Hematopoietic multipotent progenitor cell (in vitro differentiated cells): ENCODE data around the gene TMOD1. TPM values are rescaled to one million over a fixed set of nuclear protein-coding genes. Genes with fewer than 3 reads are reported as not detected.

ENCODE experiments used
- DNase-seq, 3 donors: peaks; one replicate each; pipeline ENCODE4 v3.0.0-alpha.2; 2011 to 2015; ENCODE audit warnings: low read depth in 2 of 3, low spot score in 2 of 3
- total RNA-seq: library from RNA; depleted of rRNA; stranded (reverse); fragments of >200 nt; gene quantifications from one replicate; pipeline ENCODE4 v1.2.3, GENCODE V29; 2012

TMOD1 gene
- total RNA-seq, 1 donor, result 1.6 TPM

GRCh38 chr9:97628668-97629067, 127.2 kb downstream of the TMOD1 start:
- DNase-seq, result no peak

DNA sequence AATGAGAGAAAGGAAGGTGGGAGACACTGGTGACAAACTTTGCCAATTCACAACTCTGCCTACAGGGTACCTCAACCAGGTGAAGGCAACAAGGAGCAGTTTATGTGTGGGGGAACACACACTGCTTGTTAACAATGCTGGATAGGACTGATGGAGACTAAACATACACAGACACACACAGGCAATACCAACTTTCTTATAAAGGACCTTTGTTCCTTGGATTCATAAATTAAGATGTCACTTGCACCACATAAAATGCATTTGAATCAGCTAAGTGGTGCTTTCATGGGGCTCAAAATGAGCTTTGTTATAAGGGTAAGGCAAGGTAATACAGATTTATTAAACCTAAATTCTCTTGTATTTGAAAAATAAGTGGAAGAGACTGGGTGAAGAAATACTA, 127.7 kb downstream of the TMOD1 start:
- DNase-seq, result no peak

- DNase-seq, result no peak
Measured at GRCh38 chr9:97630591-97630990, 129.1 kb downstream of the TMOD1 start.

DNA sequence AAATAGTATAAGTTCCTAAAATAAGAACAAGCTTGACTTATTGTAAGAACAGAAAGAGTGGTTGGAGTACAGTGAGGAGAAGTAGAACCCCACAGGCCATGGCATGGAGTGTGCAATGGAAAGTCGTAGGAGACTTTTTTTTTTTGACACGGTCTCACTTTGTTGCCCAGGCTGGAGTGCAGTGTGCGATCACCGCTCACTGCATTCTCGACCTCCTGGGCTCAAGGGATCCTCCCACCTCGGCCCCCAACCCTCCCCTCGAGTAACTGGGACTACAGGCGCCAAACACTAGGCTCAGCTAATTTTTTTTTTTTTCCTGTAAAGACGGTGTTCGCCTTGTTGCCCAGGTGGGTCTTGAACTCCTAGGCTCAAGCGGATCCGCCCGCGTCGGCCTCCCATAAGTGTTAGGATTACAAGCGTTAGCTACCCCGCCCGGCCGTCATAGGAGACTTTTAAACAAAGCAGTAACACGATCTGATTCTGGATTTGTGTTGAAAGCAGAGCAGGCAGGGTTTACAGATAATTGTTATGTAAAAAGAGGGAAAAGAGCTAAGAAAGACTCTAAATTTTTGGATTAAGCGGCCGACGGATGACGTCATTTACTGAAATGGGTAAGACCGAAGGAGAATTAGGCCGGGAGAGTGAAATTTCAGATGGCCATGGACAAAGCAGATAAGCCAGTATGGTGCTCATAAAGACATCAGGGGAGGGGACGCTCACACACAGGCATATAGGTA, 130.9 kb downstream of the TMOD1 start:
- DNase-seq, result peak in 1 of 3 donors; percentile 84

DNA sequence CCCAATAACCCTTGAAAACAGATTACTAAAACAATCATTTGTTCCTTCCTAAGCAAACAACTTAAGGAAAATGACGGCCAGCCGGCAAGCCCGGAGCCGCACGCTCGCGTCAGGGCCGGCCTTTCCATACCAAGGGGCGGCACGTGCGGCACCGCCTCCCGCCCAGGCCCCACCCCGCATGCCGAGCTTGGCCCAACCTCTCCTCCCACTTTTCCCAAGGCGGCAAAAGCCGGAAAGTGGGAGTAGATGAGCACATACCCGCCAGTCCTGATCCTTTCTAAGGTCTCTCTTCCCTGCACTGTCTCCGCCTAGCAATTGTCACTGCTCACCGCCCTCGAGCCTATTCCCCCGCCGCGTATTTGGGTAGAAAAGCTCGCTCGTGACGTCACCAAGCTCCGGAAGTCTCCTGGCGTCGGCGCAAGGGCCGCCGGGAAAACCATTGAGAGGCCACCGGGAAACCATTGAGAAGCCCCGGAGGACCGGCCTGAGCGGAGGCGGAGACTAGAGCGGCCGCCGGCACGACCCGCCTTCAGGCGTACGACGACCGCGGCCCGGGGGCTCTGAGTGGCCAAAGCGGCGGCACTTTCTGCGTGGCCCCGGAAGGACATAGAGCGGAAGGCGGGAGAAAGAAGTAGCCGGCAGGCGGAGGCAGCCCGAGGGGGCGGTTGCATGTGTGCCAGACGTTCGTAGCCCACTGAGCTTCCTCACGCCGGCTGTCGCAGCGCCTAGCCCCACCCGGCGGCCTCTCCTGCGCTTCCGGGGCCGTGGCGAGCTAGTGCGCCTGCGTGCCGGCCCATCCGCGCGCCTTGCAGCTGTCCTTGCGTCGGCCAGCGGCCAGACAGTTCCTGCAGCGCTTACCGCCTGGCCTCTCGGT, 131.8 kb downstream of the TMOD1 start, which contains the start of the genes NCBP1 and TSTD2:
Gene NCBP1 (plus strand): TSS at position 837 of the 874 bp plus-strand sequence. CDS start 61 bp downstream, outside the sequence.
Gene TSTD2 (minus strand): TSS at position 384 of the 874 bp plus-strand sequence. CDS start 5,806 bp downstream, outside the sequence.
- DNase-seq, result peak; percentile 91 to 99 (median 99)

GRCh38 chr9:97633859-97634490, 132.5 kb downstream of the TMOD1 start:
- peak in 2 of 3 donors; percentile 7 to 15 for DNase-seq

- no peak for DNase-seq
Measured at GRCh38 chr9:97635026-97635425, 133.6 kb downstream of the TMOD1 start.

DNA sequence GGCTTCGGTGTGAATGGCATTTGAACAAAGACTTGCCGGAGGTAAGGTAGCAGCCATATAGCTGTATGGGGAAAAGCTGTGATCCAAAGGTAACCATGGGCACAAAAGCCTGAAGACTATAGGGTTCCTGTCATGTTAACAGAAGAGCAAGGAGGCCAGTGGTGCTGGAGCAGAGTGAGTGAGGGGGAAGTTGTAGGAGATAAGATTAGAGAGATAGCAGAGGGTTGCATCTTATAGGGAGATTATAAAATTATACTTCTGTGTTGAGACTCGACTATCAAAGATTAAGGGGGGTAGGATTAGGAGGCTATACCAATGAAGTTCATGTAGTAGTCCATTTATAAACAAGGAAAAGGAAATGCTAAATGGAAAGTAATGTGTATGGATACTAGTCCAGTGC, 135.4 kb downstream of the TMOD1 start:
- no peak for DNase-seq

GRCh38 chr9:97638666-97639065, 137.2 kb downstream of the TMOD1 start:
- peak in 2 of 3 donors; percentile 14 to 37 for DNase-seq

DNA sequence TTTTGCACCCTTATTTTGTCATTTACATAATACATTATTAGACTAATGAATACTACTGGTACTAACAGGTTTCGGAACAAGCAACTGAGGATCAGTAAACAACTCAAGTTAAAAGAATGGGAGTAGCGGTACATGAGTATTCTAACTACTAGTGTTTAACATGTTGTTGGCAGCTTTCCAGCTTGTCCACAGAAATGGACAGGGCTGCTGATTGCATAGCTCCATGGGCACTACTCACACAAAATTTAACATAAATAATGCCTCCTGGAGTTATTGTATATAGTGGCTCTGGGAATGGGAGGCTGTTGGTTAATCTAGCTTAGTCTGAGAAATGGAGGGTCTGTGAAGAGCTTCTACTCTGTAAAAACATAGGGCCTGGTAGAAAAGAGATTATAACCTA, 138.9 kb downstream of the TMOD1 start:
- no peak for DNase-seq

- no peak for DNase-seq
Measured at GRCh38 chr9:97645720-97646119, 144.3 kb downstream of the TMOD1 start.

GRCh38 chr9:97647996-97648395, 146.5 kb downstream of the TMOD1 start:
- DNase-seq, result no peak

Other genes starting within 250 kb of the TMOD1 start
- 4.0 TPM for gene CCDC180, start 194.0 kb upstream of the TMOD1 start, total RNA-seq
- gene TDRD7, start 89.6 kb upstream of the TMOD1 start, total RNA-seq, result 5.4 TPM
- 15.1 TPM for gene TSTD2, start 131.7 kb downstream of the TMOD1 start, total RNA-seq
- gene NCBP1, start 132.2 kb downstream of the TMOD1 start, total RNA-seq, result 16.2 TPM
- gene XPA, start 195.7 kb downstream of the TMOD1 start, total RNA-seq, result 4.3 TPM